Measurements from ENCODE around the gene MRTO4. TPM values are rescaled to one million over a fixed set of nuclear protein-coding genes. Genes with fewer than 3 reads are reported as not detected.
"Not testable (repeated sequence)": the region's sequence is repeated elsewhere in the genome, so short reads cannot be mapped to it uniquely, and the experiment has no call there.

MRTO4 gene
- total RNA-seq, 3 donors from 2014 or later (not counting 1 experiment from before 2014, with no cell fraction given): 9.7 to 15.8 (median 13.5) TPM

DNA sequence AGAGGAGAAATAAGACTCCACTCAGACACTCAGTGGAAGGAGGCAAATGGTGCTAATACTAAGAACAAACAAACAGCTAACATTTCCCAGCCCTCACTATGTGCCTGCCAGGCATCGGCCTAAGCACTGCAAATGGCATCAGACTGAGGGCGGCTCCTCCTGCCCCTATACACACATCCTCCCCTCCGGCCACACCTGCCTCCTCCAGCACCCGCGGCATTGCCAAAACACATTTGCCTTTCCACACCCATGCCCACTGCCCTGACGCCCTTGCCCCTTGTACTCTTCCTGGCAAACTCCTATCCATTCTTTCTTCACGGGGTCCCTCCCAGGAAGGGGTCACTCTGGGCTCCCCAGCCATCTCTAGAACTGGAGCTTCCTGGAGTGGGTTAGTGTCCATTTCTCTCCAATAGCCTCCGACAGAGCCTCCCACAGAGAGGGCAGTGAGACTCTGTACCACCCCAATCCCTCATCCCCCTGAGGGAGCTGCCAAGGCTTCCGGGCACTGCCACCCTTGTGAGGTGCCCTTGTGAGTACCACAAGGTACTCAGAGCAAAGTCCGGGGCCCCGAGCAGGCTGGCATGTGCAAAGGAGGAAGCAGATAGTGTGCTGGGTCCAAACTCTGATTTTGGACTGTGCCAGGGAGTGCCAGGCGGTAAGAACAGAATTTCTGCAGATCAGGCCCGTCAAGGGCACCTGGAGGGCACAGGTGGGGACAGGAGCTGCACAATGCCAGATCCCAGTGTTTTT lies 36.0 kb downstream of the MRTO4 start:
- no peak for DNase-seq
- Mint-ChIP-seq H3K9me3 (no peaks in the 10 kb centered on the region), H3K4me3 (peak overlapping the region; percentile 84), H3K27me3 (ENCODE audit: low read depth in 2 of 2) (peaks cover 12 to 18% of the 10 kb centered on the region in 2 donors), H3K27ac (no peak overlapping the region), H3K36me3 (no peaks in the 10 kb centered on the region), H3K4me1 (peaks cover 12% of the 10 kb centered on the region in 2 donors)
- no peaks in the 10 kb centered on the region for H3K27me3 ChIP-seq (ENCODE audit: control insufficient read depth, insufficient read depth, low read length)
- intact Hi-C loops (cut with micrococcal nuclease): no loop called here
- TF ChIP-seq, protein P1, sequence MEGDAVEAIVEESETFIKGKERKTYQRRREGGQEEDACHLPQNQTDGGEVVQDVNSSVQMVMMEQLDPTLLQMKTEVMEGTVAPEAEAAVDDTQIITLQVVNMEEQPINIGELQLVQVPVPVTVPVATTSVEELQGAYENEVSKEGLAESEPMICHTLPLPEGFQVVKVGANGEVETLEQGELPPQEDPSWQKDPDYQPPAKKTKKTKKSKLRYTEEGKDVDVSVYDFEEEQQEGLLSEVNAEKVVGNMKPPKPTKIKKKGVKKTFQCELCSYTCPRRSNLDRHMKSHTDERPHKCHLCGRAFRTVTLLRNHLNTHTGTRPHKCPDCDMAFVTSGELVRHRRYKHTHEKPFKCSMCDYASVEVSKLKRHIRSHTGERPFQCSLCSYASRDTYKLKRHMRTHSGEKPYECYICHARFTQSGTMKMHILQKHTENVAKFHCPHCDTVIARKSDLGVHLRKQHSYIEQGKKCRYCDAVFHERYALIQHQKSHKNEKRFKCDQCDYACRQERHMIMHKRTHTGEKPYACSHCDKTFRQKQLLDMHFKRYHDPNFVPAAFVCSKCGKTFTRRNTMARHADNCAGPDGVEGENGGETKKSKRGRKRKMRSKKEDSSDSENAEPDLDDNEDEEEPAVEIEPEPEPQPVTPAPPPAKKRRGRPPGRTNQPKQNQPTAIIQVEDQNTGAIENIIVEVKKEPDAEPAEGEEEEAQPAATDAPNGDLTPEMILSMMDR (IDR thresholded peaks at IDR 0.05): no peak
- H3K36me3 ChIP-seq (ENCODE audit: control insufficient read depth, insufficient read depth, low read length): no peaks in the 10 kb centered on the region
- WGBS (ENCODE audit: insufficient coverage): 97% methylated on average over 13 of the region's 13 CpGs
- peaks cover 4% of the 10 kb centered on the region for H3K4me1 ChIP-seq (ENCODE audit: control insufficient read depth, insufficient read depth, low read length)
- H3K27ac ChIP-seq (ENCODE audit: low read length): no peak overlapping the region
- H3K9me3 ChIP-seq (ENCODE audit: control insufficient read depth, insufficient read depth, low read length): no peaks in the 10 kb centered on the region
- H3K4me3 ChIP-seq (ENCODE audit: low read length): no peak overlapping the region
- ATAC-seq: no peak

DNA sequence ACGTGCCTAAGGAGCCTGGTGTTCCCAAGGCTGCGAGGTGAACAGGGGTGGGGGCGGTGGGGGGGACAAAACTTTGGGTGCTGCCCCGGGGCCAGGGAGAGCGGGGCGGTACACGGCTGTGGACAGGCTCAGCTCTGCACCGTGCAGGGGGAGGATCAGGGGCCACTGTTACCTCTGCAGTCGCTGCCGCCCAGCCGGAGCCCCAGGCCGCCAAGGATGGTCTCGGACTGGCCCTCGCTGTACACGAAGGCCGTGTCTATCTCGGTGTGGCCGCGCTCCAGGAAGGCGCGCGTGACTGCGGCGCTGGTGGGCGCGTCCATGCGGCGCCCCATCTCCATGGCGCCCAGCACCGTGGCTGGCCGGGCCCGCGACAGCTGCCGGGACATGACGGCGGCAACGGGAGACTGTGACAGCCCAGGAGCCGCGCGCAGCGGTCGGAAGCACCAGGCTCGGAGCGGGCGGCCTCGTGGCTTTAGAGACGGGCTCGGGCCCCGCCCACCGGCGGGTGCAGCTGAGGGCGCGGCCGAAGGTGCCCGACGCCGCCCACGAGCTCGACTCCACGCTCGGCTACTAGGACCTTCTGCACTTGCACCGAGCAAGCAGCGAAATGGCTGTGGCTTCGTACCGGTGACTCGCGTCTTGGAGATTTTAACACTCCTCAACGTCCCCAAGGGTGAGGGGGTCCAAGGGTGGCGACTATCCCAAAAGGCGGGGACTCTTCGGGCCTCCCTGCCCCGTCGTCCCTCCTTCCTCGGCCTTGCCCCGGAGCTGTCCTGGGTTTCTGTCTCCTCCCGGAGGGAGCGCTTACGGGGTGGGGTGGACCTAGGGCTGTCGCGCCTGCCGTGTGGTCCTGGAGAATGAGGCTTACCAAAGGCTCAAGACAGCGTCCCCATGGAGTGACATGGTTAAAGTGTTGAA lies 37.0 kb downstream of the MRTO4 start, which contains the start of gene AKR7A3:
AKR7A3 (minus strand) TSS at position 447 of the 918 bp plus-strand sequence; CDS start at position 386, 61 bp downstream.
- H3K4me3 ChIP-seq (ENCODE audit: low read length): peak within 1 kb of the TSS; percentile 14
- not testable (repeated sequence) for H3K36me3 Mint-ChIP-seq; H3K9me3 Mint-ChIP-seq; H3K27ac Mint-ChIP-seq; H3K27me3 ChIP-seq (ENCODE audit: control insufficient read depth, insufficient read depth, low read length); H3K9me3 ChIP-seq (ENCODE audit: control insufficient read depth, insufficient read depth, low read length); H3K36me3 ChIP-seq (ENCODE audit: control insufficient read depth, insufficient read depth, low read length); H3K4me1 ChIP-seq (ENCODE audit: control insufficient read depth, insufficient read depth, low read length); H3K27ac ChIP-seq (ENCODE audit: low read length)
- peaks cover 12 to 18% of the 10 kb centered on the region in 2 donors for H3K27me3 Mint-ChIP-seq (ENCODE audit: low read depth in 2 of 2)
- H3K4me3 Mint-ChIP-seq: peak within 1 kb of the TSS; percentile 84
- DNase-seq: peak; percentile 42 to 71
- ATAC-seq: peak; percentile 81 to 98 (median 97)
- WGBS (ENCODE audit: insufficient coverage): 26% methylated on average over 60 of the region's 82 CpGs
- peaks cover 12% of the 10 kb centered on the region in 2 donors for H3K4me1 Mint-ChIP-seq
- intact Hi-C loops (cut with micrococcal nuclease): loop anchor here (1.0 kb wide), 1 partner anchor 16 kb away; no protein-coding TSS in a partner anchor

DNA sequence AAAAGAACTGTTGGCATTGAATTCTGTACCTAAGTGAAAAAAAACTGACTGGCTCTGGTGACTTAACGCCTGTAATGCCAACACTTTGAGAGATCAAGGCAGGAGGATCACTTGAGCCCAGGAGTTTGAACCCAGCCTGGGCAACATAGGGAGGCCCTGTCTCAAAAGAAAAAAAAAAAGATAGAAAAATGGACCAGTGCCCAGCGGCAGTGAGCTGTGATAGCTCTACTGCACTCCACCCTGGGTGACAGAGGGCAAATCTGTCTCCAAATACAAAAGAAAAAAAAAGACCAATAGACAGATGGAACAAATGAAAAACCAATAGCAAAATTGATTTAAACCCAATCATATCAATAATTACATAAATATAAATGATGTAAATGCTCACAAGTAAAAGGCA lies 37.6 kb downstream of the MRTO4 start:
- WGBS (ENCODE audit: insufficient coverage): 80% methylated on average over 2 of the region's 2 CpGs
- peaks cover 4% of the 10 kb centered on the region for H3K36me3 Mint-ChIP-seq

More for the DNA sequence above, 37.6 kb downstream of the MRTO4 start:
- Histone ChIP-seq H3K4me1 (ENCODE audit: control insufficient read depth, insufficient read depth, low read length) (peaks cover 4% of the 10 kb centered on the region), H3K4me3 (ENCODE audit: low read length) (no peak overlapping the region), H3K9me3 (ENCODE audit: control insufficient read depth, insufficient read depth, low read length) (peaks cover 3% of the 10 kb centered on the region), H3K27me3 (ENCODE audit: control insufficient read depth, insufficient read depth, low read length) (no peaks in the 10 kb centered on the region), H3K36me3 (ENCODE audit: control insufficient read depth, insufficient read depth, low read length) (no peaks in the 10 kb centered on the region), H3K27ac (ENCODE audit: low read length) (no peak overlapping the region)
- peak overlapping the region; percentile 66 for H3K4me3 Mint-ChIP-seq
- peaks cover 2% of the 10 kb centered on the region in 2 donors for H3K9me3 Mint-ChIP-seq
- peaks cover 12% of the 10 kb centered on the region in 2 donors for H3K4me1 Mint-ChIP-seq
- TF ChIP-seq, protein P1 (IDR thresholded peaks at IDR 0.05): no peak
- intact Hi-C loops (cut with micrococcal nuclease): loop anchor here (1.0 kb wide), 1 partner anchor 17 kb away; no protein-coding TSS in a partner anchor
- DNase-seq (no peak), ATAC-seq (no peak)
- peaks cover 12 to 18% of the 10 kb centered on the region in 2 donors for H3K27me3 Mint-ChIP-seq (ENCODE audit: low read depth in 2 of 2)
- H3K27ac Mint-ChIP-seq: no peak overlapping the region

Data from natural killer cell (primary cell).